ENCODE measurements around the gene HDAC1.

DNA sequence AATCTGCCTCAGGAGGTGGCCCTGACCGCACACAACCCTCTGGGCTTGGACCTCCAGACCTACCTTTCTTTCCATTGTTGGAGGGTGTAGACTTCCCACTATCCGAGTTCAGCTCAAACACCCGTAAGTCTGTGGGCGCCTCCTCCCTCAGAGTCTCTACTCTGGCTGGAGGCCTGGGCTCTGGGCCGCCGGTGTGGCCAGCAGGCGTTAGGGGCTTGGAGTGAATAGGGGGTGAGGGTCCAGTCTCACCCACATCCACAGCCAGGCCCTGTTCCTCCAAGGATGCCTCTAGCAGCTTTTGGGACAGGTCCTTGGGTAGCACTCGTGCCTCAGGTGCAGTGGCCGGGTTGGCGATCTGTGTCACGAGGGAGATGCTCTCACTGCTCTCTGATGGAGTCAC lies 84.3 kb downstream of the HDAC1 start:
- TF ChIP-seq, protein P1, sequence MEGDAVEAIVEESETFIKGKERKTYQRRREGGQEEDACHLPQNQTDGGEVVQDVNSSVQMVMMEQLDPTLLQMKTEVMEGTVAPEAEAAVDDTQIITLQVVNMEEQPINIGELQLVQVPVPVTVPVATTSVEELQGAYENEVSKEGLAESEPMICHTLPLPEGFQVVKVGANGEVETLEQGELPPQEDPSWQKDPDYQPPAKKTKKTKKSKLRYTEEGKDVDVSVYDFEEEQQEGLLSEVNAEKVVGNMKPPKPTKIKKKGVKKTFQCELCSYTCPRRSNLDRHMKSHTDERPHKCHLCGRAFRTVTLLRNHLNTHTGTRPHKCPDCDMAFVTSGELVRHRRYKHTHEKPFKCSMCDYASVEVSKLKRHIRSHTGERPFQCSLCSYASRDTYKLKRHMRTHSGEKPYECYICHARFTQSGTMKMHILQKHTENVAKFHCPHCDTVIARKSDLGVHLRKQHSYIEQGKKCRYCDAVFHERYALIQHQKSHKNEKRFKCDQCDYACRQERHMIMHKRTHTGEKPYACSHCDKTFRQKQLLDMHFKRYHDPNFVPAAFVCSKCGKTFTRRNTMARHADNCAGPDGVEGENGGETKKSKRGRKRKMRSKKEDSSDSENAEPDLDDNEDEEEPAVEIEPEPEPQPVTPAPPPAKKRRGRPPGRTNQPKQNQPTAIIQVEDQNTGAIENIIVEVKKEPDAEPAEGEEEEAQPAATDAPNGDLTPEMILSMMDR (conservative IDR thresholded peaks at IDR 0.05 in 1 of 2, IDR thresholded peaks at IDR 0.05 in 1 of 2; ENCODE audit: low read depth in 1 of 2, low read length in 2 of 2), result no peak
- no peak for TF ChIP-seq EZH2 (IDR thresholded peaks at IDR 0.05; ENCODE audit: low read length, missing control alignments)

All from fibroblast of lung (primary cell).